Lower leg skin (tissue), 4 donors: Measurements from ENCODE around the gene ZFYVE26. TPM values are rescaled to one million over a fixed set of nuclear protein-coding genes. Genes with fewer than 3 reads are reported as not detected.
"Not testable (repeated sequence)": the region's sequence is repeated elsewhere in the genome, so short reads cannot be mapped to it uniquely, and the experiment has no call there.

Source experiments
- DNase-seq, 2 donors: peaks; one replicate each; pipeline ENCODE4 v3.0.0-alpha.2; 2019; ENCODE audit warnings: low spot score in 2 of 2
- H3K4me3 ChIP-seq: fragments of 200-600 bp; sonication (generic); 2 replicates; pipeline ENCODE4 v1.5.1; 2017; ENCODE audit warnings: mild to moderate bottlenecking, low read depth; ENCODE audit not compliant: poor library complexity, severe bottlenecking
- POLR2A ChIP-seq, 2 donors: fragments of 450-650 bp; IDR thresholded peaks; one replicate each; pipeline ENCODE4 v1.6.1; 2016 to 2017; ENCODE audit warnings: antibody characterized with exemption in 2 of 2, mild to moderate bottlenecking in 1 of 2, moderate library complexity in 1 of 2
- WGBS, 2 donors: methylation state at CpG; one replicate each; pipeline ENCODE4 v1.1.5; 2018; 5-methylcytosine and 5-hydroxymethylcytosine counted together
- intact Hi-C: fragments of 100-400 bp; cut with DNase I; formaldehyde crosslinking; loops from one replicate; pipeline ENCODE4 v1.15.0; 2023; ENCODE audit warnings: low total_unique reads
- total RNA-seq, 4 donors: library from RNA; depleted of rRNA; stranded (reverse); fragments of >200 nt; gene quantifications; one replicate each; pipeline ENCODE4 v1.1.0, GENCODE V29; 2016
- TF ChIP-seq, protein P1 (sequence below), 3 donors: fragments of 450-650 bp; IDR thresholded peaks; one replicate each; pipeline ENCODE4 v1.5.1; 2016; ENCODE audit warnings: antibody characterized with exemption in 3 of 3, mild to moderate bottlenecking in 3 of 3, moderate library complexity in 2 of 3

The ZFYVE26 gene
- total RNA-seq, 4 donors from 2014 or later, result 13.0 to 34.6 (median 21.8) TPM

DNA sequence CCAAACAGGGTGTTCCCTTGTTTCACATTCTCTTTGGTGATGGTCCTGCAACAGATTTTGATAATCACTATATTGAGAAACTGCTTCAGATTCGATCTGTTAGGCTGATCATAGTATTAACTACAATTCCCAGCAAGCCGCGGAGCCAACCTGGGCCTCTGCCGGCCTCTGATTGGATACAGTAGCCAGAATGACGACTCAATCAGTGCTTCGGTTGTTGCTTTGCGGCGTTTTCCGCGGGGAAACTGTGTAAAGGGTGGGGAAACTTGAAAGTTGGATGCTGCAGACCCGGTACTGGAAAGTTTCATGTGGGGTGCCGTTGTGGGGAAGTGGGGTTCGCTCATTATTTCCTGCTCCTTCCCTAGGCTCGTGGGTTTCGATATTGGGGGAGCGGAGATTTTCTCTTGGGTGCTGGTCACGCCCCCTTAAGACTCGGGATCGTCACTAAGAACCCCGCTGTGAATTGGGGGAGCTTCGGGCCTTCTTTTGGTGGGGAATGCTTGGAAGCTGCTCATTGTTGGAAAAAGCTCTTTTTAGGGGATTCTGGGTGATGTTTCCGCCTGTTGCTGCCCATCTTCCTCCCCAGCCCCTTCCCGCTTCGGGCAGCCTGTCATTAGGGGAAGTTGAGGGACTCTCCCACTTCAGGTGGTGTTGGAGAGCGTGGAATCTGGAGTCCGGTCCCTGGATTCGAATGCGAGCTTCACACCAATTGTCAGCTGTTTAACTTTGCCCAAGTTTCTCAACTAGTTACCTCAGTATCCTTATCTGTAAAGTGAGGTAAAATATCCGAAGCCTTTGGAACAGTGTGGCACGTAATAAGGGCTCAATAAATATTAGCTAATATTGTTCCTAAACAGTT, 3.4 kb upstream of the ZFYVE26 start, which contains the start of gene RAD51B:
Gene RAD51B (plus strand): TSS at position 217 of the 859 bp plus-strand sequence.
- peak; percentile 90 to 97 for DNase-seq
- WGBS, 2 donors, result 0 to 1% methylated on average over 30 of the region's 30 CpGs
- H3K4me3 ChIP-seq, result peak within 1 kb of the TSS; percentile 64
- intact Hi-C loops, result no loop called here
- no peak for TF ChIP-seq POLR2A (IDR thresholded peaks at IDR 0.05)
- TF ChIP-seq, protein P1, sequence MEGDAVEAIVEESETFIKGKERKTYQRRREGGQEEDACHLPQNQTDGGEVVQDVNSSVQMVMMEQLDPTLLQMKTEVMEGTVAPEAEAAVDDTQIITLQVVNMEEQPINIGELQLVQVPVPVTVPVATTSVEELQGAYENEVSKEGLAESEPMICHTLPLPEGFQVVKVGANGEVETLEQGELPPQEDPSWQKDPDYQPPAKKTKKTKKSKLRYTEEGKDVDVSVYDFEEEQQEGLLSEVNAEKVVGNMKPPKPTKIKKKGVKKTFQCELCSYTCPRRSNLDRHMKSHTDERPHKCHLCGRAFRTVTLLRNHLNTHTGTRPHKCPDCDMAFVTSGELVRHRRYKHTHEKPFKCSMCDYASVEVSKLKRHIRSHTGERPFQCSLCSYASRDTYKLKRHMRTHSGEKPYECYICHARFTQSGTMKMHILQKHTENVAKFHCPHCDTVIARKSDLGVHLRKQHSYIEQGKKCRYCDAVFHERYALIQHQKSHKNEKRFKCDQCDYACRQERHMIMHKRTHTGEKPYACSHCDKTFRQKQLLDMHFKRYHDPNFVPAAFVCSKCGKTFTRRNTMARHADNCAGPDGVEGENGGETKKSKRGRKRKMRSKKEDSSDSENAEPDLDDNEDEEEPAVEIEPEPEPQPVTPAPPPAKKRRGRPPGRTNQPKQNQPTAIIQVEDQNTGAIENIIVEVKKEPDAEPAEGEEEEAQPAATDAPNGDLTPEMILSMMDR (IDR thresholded peaks at IDR 0.05), result no peak

DNA sequence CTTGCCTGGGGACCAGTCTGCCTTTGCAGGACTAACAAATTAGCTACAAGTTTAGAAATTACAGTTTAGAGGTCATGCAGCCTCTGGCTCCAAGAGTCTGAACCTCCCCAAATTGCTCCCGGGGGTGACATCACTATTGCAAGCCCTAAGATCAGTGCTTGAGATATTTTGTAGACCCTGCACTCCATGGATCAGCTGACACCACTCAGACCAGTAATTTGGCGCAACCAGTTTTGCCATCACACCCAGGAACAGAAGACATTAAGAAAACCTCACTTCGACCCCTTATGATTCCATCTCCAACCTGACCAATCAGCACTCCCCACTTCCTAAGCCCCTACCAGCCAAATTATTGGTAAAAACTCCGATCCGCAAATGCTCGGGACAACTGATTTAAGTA, 2.1 kb upstream of the ZFYVE26 start:
- H3K4me3 ChIP-seq, intact Hi-C loops, DNase-seq: not testable (repeated sequence)
- 90 to 94% methylated on average over 6 of the region's 6 CpGs for WGBS, 2 donors

DNA sequence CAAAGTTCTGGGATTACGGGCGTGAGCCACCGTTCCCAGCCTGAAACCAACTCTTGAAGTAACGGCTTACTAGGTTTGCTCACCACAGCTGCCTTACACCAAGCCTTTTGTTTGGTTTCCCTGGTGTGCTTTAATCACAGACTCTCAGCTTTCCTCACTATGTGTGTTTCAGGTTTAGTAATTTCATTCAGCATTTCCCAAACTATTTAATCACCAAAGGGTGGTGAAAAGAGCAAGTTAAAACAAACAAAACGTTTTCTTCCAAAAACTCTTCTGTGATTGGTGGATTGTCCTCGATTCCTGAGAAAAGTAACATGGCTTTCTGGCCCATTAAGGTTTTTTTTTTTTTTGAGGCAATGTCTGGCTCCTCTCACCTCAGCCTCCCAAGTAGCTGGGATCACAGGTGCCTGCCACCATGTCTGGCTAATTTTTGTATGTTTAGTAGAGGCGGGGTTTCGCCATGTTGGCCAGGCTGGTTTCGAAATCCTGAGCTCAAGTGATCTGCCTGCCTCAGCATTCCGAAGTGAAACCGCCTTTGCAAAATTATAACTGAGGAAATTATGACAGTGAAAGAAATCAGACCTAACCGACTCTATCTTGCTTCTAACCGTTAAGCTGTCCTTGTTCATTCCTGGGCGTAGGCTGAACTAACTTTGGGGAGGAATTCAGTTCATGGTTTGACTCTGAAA, 1.5 kb upstream of the ZFYVE26 start:
- 87 to 90% methylated on average over 14 of the region's 14 CpGs for WGBS, 2 donors
- TF ChIP-seq POLR2A (IDR thresholded peaks at IDR 0.05), result no peak
- TF ChIP-seq, protein P1 (IDR thresholded peaks at IDR 0.05), result no peak
- intact Hi-C loops, result no loop called here
- DNase-seq, result no peak
- H3K4me3 ChIP-seq, result no peak overlapping the region

DNA sequence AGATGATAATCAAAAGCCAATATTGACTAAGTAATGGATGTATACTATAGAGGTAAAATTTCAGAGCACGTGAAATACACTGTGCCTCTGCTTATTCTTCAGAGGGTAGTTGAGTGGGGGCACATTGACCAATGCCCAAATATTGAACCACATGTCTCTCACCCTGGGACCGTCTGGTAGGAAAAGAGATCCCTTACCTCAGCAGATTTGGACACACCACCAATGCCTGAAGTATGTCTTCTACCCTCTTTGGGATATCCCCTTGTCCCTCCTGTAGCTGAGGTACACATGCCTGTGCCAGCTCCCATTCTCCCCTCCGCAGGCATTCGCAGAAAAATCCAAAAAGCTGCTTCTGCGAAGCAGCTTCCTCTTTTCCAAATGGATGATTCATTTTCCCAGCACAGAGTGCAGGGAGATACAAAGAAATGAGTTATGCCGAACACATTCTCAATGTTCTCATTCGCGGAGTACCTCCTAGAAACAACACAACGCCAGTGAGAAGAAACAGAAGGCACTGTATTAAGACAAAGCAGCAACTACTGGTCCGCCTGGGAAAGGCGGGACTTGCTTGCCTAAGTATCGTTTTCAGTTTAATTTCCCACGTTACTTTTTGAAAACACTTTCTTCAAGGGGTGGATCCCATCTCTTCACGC, 691 bp downstream of the ZFYVE26 start:
- DNase-seq, result no peak
- H3K4me3 ChIP-seq, result peak overlapping the region; percentile 45
- 4 to 10% methylated on average over 14 of the region's 14 CpGs for WGBS, 2 donors
- TF ChIP-seq, protein P1 (IDR thresholded peaks at IDR 0.05), result no peak
- TF ChIP-seq POLR2A (IDR thresholded peaks at IDR 0.05), result no peak
- intact Hi-C loops, result no loop called here

DNA sequence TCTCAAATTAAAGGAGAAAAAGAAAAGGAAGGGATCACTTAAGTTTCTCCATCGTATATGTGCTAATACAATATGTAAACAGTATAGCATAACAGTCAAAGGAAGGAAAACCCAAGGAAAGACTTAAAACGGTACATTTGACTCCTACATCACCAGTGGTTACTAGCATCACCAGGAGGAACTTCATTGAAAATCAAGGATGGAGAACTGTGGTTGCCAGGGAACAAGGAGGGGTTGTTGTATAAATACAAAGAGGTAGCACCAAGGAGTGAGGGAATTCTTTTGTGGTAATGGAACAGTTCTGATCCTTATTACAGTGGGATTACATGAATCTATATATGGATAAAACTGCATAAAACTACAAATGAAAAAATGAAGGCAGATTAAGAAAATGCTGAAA, 1.6 kb downstream of the ZFYVE26 start:
- TF ChIP-seq POLR2A (IDR thresholded peaks at IDR 0.05), result no peak
- TF ChIP-seq, protein P1 (IDR thresholded peaks at IDR 0.05), result no peak
- intact Hi-C loops, result no loop called here
- 62% methylated on average over 2 of the region's 2 CpGs for WGBS, 2 donors
- DNase-seq, result no peak
- H3K4me3 ChIP-seq, result no peak overlapping the region

DNA sequence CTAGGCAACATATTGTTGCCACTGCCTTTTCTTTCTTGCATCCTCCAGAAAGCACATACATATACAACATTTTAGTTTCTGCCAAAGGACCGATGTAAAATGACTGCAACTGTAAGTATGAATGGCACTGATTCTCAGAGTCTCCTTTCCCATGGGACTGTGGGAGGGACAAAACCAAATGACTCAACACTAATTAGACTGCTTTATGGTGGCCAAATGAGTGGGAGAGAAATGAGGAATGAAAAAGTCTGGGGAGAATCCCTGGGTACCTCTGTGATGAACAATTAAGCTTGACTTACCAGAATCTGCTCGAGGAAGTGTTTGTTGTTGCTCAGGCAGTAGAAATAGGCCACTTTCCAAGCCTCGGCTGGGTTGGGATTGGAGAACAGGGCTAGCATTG, 10.1 kb downstream of the ZFYVE26 start:
- WGBS, 2 donors, result 61 to 62% methylated on average over 3 of the region's 3 CpGs
- TF ChIP-seq, protein P1 (IDR thresholded peaks at IDR 0.05), result no peak
- TF ChIP-seq POLR2A (IDR thresholded peaks at IDR 0.05), result no peak
- intact Hi-C loops, result no loop called here
- DNase-seq, result no peak
- no peak overlapping the region for H3K4me3 ChIP-seq
